Fibroblast of skin of left biceps (primary cell): ENCODE results near the gene KRT76.

Experiments
- DNase-seq, 2 experiments: peaks; one replicate each; pipeline ENCODE4 v3.0.0-alpha.2; 2013; ENCODE audit warnings: low read depth in 2 of 2

Gene KRT76

DNA sequence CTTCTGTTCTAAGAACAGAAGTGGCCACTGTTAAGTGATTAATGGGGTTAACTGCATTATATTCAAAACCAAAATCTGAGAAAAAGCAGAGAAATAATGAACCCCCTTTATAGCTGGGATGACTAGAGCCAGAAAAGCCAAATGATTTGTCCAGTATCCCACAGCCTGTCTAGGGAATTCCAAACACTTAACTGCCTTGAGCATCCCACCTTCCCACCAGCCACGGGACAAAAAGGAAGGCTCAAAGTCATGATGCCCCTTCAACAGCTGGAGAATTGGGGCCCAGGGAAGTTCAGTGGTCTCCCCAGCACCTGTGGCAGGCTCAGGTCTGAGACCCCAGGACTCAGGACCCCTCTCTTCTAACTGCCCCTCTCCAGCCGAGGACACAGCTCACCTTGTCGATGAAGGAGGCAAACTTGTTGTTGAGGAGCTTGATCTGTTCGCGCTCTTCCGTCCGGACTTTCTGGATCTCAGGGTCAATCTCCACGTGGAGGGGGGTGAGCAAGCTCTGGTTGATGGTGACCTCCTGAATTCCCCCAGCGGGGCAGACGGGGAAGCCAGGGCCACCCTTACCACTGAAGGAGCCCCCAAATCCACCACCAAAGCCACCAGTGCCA lies 36.2 kb upstream of the KRT76 start:
- DNase-seq = no peak

DNA sequence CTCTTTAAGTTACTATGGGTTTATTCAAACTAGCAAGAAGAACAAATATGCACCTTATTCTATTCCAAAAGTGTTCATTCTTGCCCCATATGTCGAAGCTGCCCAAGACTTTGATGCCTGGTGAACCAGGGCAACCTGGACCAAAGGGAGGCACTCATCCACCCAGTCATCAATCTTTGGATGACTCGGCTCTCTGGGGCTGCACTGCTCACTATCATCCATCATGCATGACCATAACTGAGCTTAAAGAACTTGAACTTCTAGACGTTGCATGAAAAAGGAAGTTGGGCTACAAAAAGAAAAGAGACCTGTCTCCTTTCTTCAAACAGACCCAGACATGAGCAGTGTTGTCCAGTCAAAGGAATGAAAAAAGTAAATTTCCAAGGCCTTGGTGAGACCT lies 35.6 kb upstream of the KRT76 start:
- DNase-seq = no peak

DNA sequence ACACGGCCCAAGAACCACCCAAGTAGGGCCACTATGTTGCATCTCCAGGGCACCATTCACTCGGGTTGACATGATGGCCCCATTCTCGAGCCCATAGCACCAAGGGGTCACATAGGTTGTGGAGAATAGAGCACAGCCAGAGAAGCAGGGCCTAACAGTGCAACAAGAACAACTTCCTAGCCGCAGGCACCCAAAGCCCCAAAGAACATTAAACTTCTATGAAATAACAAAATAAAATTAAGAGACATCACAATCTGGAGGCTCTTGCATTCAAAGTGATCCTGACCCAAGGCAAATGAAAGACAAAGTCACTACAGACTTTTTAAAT lies 34.9 kb upstream of the KRT76 start:
- no peak for DNase-seq

- DNase-seq = no peak
Measured at GRCh38 chr12:52811191-52812072, 34.3 kb upstream of the KRT76 start.

DNA sequence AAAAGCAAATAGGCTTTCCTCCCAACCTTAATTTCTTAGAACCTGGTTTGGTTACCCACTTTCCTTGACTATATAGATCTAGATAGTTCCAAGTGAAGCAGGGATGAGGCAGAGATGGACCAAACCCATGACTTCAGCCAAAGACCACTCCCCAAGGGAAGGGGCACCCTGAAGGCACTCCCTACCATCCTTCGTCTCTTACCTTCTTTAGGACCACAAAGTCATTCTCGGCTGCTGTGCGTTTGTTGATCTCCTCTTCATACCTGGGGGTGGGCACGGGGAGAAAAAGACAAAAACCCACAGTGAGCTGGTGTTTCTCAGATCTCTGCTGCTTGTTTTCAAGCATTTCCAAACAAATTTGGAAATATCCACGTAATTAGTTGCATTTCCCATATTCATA lies 33.4 kb upstream of the KRT76 start:
- DNase-seq = no peak

DNA sequence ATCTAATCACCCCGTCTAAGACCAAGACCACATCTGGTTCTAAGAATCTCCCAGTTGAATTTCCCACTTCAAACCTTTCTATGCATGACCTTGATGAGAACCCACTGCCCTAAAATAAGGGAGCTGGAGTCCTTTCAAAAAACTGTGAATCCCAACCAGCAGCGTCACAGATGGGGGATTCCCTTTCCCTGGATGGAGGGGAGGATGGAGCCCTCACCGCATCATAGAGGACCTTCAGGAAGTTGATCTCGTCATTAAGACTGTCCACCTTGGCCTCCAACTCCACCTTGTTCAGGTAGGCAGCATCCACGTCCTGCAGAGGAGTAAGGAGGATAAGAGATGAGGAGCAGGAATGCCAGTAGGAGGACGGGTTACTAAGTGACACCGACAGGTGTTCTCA lies 32.0 kb upstream of the KRT76 start:
- no peak for DNase-seq

- no peak for DNase-seq
Measured at GRCh38 chr12:52808573-52809160, 31.5 kb upstream of the KRT76 start.

DNA sequence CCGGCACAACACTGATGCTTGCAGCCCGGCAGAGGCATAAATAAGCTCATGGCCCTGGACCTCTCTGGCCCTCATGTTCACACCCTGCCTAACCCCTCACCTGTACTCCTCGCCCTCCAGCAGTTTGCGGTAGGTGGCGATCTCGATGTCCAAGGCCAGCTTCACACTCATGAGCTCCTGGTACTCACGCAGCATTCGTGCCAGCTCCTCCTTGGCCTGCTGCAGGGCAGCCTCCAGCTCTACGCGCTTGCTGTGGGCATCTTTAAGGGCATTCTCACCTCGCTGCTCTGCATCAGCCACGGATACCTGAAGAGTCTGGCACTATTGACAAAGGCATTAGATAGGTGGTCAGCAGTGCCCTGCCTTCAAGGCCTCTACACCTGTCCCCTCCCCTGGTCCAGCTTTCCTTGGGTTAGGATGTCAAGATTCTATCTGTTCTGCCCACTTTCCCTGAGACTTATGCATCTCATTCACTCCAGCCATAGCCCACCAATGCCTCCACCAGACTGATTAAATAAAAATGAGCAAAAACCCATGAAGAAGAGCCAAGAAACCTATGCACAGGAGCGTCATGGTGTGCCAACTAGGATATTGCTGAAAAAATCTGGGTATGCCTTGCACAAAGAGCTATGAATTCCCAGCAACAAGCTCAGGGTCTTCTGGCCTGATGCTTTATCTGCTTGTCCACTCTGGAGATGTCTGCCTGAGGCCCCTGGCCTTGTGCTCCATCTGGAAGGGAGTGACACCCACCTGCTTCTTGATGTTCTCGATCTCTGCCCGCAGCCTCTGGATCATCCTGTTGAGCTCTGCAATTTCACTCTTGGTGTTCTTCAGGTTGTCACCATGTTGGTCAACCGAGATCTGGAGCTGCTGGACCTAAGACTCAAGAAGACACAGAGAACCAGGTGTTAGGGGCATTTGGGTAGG lies 30.7 kb upstream of the KRT76 start:
- DNase-seq = no peak

DNA sequence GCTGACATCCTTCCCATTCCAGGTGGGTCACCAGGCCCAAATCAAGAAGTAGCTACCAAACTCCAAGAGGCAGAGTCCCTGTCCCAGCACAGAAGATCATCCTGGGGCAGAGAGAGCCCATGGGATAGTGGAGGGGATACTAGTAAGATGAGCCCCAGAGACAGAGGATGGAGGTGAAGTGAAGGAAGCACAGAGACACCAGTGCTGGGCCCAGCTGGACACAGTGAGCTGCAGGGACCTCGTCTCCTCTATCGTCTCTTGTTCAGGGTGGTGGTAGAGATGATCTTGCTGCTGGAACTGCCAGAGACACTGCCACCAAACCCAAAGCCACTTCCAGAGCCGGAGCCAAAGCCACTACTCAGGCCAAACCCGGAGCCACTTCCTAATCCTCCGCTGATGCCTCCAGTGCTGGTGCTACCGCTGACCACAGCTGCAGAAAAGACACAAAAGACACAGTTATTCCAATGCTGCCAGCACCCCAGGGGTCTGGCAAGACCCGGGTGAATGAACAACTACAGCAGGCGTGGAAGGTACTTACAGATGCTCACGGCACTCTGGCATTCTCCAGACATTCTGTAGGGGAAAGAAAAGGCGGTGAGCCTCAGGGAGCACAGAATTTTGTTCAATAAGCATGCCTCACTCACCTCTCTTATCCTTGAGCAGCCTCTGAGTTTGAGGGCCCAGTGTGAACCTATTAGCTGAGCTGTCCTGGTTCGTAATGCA lies 29.8 kb upstream of the KRT76 start:
- no peak for DNase-seq

DNA sequence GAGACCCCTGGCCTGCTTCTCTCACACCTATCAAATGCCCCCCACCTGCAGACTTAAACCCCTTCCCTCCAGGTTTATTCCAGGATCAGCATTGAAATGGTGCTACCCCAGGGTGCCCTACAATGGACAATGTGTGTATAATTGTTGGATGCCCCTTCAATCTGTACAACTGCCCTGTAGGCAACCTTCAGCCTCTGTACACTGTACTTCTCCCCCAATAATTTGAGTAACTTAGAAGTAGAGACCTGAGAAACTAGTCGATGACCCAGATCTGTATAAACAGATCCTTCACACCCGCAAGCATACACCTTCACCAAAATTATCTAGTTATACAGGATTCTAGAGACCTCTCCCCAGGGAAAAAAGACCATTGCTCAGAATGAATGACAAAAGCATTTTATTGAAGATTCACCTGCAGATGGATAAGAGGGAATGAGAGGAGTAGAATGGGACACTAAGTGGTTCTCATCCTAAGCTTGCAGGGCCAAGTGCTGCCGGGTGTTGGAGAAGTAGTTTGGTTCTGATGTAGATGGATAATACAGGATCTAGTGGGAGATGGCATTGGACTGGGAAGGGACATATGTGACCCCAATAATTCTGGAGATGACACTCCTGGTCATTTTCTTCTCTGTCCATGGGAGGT lies 29.1 kb upstream of the KRT76 start:
- DNase-seq = no peak

GRCh38 chr12:52805739-52806138 lies 28.6 kb upstream of the KRT76 start:
- no peak for DNase-seq

DNA sequence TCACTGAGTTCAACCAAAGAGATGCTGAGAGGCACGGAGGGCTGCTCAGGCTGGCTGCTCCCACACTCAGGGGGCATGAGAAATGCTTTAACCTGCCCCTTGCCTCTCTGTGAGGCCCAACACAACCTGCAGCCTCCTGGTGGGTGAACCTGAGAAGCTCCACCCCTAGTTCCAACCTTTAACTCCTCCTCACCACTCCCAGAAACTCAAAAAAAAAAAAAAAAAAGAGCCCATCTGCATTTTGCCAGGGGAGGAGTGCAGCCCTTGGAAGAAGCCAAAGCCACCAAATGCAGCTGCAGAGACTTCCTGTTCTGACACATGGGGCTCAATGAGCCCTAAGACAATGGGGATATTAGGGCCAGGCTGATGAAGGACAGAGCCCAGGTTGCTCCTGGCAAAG lies 27.9 kb upstream of the KRT76 start:
- DNase-seq = no peak

GRCh38 chr12:52802442-52802841 lies 25.3 kb upstream of the KRT76 start:
- DNase-seq = no peak

DNA sequence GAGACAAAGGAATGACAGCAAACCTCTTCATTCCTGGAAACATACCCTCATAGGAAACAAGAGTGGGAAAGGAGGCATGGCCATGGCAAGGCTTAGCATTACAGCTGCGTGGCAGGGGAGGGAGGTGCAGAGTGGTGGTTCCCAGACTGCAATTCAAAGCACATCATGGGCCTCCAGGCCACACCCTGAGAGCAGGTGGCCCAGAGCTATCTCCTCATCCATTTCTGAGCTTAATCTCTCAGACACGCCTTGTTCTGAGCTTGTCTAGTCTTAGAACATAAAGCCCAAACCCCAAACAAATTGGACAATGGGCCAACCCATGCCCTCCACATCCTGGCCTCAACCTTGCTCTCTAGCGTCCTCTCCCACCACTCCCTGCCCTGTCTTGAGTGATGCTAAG lies 24.6 kb upstream of the KRT76 start:
- DNase-seq = no peak

DNA sequence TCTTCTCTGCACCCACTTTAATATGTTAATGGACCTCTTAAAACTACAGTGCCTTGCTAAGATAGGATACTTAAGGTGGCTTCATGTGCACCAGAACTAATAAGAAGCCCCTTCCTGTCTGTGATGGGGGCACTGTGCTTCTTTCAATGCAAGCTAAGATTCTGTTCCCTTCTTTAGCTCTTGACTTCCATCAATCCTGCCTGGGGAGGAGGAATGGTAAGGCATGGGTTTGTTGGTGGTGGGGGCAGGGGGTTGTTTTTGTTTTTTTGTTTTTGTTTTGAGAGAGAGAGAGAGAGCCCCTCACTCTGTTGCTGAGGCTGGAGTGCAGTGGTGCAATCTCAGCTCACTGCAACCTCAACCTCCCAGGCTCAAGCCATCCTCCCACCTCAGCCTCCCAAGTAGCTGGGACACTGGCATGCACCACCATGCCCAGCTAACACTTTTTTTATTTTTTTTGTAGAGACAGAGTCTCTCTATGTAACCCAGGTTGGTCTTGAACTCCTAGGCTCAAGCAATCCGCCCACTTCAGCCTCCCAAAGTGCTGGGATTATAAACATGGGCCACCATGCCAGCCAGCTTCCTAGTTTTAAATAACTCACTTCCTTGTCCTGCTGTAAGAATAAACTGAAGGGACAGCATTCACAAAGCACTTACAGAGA lies 23.2 kb upstream of the KRT76 start:
- DNase-seq = no peak

GRCh38 chr12:52799505-52800211 lies 22.5 kb upstream of the KRT76 start:
- no peak for DNase-seq

DNA sequence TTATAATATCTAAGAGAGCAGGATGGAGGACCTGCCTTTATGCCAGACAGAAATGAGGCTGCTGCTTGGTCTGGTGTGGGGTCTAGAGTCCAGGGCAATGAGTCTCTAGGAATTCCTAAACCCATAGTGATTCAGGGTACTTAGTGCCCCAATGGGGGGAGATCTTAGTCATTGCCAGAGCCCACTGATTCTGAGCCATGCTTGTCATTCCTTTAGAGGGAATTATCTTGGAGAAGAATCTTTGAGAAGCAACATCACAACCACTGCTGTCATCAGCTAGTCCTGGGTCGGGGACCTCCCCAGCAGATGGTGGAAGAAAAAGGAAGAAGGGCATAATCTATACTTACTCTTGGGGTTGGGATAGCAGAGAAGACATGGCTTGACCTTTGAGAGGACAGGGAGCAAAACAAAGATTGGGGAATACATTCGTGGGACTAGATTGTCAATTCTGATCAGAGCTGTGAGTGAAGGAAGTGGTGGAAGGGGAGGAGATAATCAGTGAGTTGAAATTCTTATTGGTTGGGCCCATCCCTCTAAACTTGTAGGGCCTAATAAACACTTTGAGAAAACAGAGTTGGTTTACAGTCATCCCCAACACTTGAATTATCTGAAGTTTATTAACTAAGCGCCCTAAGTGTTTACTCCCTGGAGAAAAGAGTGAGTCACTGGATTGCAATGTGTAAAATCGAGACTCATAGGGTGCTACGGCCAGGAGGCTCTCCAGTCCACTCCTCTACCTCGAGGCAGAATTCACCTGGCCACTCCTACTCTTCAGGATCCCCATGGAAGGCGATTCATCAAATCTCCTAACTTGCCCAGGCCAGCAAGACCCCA lies 21.7 kb upstream of the KRT76 start:
- DNase-seq = peak in 1 of 2 experiments; percentile 25

- DNase-seq = peak in 1 of 2 experiments; percentile 29
Measured at GRCh38 chr12:52798003-52798670, 21.0 kb upstream of the KRT76 start.
